Head of caudate nucleus (tissue), 42 donors: Measurements from ENCODE around the gene POTED.
"Not testable (repeated sequence)": the region's sequence is repeated elsewhere in the genome, so short reads cannot be mapped to it uniquely, and the experiment has no call there.

Source experiments
- DNase-seq, 42 donors: peaks; one replicate each; pipeline versions ENCODE4 v3.0.0 to v3.0.0-alpha.2; 2020 to 2021; ENCODE audit warnings: mixed read lengths in 7 of 42
- intact Hi-C: fragments of 100-400 bp; cut with DNase I; formaldehyde crosslinking; loops from one replicate; pipeline ENCODE4 v1.15.0; 2022

POTED gene

DNA sequence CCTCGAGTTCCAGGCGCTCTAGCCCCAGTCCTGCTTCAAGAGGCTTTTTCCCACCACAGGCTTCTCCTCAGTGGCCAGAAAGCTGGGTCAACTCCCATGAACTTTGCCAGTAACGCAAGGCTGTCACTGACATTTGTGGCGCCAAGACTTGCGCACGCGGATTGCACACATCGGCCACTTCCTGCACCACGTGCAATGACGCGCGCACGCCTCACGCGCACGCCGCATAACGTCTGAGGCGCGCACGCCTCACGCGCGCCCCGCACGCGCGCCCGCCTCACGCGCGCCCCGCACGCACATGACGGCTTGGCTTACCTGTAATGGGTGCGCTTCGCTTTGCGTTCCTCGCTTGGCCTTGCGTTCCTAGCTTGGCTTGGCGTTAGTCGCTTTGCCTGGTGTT is at the start of gene POTED:
POTED (plus strand) TSS at position 301 of the 400 bp plus-strand sequence. CDS start 452 bp downstream, outside the sequence.
- DNase-seq, intact Hi-C loops: not testable (repeated sequence)

- not testable (repeated sequence) for DNase-seq
These were observed 40.5 kb downstream of the POTED start for GRCh38 chr21:13650101-13650500.

DNA sequence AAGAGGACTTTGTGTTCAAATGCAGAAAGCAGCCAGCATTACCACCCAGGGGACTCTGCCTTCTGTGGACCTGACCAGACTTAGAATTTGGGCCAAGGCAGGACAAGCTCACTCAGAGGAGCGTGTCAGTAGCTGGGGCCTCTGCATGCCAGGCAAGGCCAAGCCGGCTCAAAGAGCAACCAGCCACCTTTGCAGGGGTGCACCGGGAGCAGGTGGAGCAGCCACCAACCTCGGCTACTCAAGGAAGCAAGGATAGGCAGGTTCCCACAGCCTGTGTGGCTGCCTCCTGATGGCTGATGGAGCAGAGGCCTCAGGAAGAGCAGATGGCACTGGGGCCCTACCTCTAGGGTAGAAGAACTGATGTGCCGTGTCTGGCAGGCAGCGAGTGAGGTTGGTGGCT is 42.2 kb downstream of the POTED start:
- intact Hi-C loops = not testable (repeated sequence)
- peak in 3 of 42 donors; percentile 0 to 16 (median 0) for DNase-seq

More at GRCh38 chr21:13650101-13650500, 40.5 kb downstream of the POTED start:
- intact Hi-C loops = not testable (repeated sequence)
